HG03565 (cell line): ENCODE data around the gene SF3A1.
A peak's percentile ranks its signal among the peaks of the same experiment; 100 is the strongest.
"Not testable (repeated sequence)": the region's sequence is repeated elsewhere in the genome, so short reads cannot be mapped to it uniquely, and the experiment has no call there.

Experiments
- ATAC-seq: cut with Tn5 transposase; IDR thresholded peaks from one replicate; pipeline ENCODE4 v1.9.1; 2021; ENCODE audit warnings: mild to moderate bottlenecking, moderate library complexity; ENCODE audit not compliant: unreplicated experiment

SF3A1 gene

GRCh38 chr22:30348809-30349208, 7.9 kb downstream of the SF3A1 start:
- ATAC-seq = no peak

DNA sequence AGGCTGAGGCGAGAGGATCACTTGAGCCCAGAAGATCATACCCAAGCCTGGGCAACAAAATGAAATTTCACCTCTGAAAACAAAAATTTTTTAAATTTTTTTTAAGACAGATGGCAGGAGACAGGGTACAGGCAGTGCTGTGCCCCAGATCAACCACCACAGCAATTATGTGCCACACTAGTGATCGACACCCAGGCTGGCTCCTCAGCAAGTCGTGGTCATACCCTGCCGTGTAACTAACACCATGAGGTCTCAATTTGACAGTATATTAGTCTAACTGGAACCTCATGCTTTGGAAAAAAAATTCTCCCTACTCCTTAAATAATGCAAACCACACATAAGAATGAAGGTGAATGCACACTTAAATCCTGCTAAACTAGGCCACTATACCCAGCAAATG, 8.3 kb downstream of the SF3A1 start:
- ATAC-seq = no peak

DNA sequence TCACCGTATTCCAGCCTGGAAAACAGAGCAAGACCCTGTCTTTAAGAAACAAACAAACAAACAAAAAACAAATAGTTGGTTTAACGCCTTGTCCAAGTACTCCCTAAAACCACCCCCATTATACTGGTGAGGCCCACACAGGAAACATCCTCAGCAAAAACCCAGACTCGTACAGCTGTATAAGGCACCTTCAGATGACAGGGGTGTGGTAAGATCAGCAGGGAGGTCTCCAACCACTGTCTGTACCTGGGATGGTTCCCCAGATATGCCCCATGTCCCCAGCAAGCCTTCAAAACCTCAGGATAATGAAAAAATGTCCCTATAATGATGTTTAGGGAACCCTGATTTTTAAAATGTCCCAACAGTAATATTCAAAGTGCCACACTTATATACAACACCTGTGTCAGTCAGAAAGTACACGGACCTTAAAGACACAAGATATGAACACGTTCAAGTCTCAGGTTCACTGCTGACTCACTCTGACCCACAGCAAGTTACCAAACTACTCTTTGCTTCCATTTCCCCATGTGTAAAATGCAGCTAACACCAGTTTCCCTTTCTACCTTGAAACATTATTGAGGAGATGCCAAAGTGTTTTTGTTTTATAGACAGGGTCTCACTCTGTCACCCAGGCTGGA, 9.3 kb downstream of the SF3A1 start:
- no peak for ATAC-seq

- no peak for ATAC-seq
Observed at GRCh38 chr22:30344447-30345200, 12.1 kb downstream of the SF3A1 start.

- ATAC-seq = no peak
Observed at GRCh38 chr22:30340911-30341685, 15.6 kb downstream of the SF3A1 start.

DNA sequence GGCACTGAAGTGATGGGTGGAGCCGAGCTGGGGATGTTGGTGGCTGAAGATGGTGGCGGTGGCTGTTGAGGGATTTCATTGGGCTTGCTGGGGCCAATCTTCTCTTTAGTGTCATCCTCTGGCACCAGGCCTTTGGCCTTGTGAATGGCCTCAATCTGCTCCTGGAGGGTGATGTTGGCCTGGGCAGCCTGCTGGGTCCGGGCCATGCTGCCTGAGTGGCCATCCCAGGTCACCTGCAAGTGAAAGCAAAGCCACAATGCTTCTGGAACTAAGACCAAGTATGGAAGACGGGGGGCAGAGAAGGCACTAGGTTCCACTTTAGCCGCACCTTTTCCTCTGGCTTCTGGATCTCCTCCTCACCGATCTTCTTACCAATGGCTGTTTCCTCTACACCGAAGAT, 17.9 kb downstream of the SF3A1 start:
- ATAC-seq = no peak

DNA sequence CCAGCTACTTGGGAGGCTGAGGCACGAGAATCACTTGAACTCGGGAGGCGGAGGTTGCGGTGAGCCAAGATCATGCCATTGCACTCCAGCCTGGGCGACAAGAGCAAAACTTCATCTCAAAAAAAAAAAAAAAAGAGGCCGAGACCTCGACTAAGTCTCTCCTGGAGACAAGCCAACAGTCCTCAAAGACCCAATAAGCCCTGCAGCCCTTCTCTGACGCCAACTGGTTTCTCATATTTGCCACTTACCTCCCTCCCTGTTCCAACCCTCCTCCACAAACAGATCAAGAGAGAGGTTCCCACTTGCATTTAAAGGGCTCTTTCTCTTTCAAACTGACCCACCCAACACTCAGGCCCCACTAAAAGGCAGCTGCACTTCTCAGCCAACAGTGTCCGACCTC, 18.4 kb downstream of the SF3A1 start:
- ATAC-seq = not testable (repeated sequence)

DNA sequence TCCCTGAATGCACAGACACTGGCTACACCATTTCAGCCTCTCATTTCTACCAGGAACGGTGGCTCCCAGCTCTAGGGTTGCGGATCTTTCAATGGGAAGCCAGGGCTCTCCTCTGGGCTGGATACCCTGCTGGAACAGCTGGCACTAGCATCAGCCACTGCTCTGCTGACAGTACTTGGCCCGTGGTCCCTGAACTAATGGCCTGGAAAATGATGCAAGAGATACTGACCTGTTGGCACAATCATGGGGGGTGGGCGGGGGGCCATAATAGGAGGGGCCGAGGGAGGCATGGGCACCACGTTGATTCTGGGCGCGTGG, 19.3 kb downstream of the SF3A1 start:
- no peak for ATAC-seq

DNA sequence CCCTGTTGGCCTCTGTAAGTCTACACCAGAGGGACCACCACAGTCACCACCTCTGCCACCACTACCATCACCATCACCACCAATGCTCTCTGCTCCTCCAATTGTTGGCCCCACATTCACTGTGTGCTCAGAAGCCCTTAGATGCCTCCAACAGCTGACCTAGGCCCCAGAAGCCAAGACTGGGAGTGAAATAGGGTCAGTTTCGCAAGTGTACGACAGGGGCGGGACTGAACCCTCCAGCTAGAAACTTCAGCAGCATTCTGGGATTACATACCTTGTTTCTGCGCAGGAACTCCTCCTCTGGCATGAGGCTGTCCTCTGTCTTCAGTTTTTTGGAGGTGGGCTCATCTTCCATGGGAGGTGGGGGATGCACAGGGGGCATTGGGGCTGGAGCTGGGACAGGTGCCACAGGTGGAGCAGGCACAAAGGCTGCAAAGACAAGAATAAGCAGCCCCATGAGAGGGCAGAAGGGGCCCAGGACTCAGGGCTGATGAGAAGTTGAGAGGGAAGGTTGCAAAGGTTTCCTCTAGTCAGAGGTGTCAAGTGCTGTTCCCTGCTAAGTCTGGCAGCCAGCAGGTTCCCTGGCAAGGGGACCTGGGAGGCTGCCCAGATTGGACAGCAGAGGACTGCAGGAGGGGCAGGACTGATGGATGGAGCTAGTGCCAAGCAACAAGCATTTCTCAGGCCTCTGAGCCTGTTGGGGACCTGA, 19.8 kb downstream of the SF3A1 start:
- no peak for ATAC-seq

DNA sequence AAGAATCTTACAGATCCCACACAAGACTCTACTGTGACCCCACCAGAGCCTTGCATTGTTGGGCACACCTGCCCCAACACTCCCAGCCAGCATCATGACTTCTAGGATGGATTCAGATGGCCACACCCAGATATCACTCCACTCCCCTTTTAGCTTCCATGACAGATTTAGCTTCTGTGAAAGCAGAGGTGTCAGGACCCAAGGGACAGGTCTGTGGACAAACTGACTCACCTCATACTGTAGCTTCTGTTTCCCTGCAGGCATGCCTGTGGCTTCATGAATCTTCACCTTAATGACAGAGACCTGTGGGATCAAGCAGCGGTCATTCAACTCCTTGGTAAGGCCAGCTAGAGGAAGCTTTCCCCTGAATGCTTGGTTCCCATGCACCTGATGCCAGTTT, 21.5 kb downstream of the SF3A1 start:
- no peak for ATAC-seq

DNA sequence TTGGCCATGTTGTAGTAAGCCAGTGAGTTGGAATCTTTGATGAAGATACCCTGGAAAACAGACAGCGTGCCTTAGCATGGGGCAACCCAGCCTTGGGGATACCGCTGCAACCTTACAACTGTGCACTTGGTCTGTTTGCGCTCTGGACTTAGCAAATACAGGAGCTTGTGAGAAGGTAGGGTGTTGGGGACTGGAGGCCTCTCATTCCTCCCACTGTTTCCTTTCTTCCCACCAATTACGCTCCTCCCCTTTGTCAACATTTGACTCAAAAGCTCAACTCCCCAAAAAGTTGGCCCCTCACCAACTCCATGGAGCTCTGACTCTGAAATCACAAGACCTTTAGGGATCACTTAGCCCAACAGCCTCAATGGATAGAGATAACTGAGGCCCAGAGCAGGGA, 22.0 kb downstream of the SF3A1 start:
- ATAC-seq = no peak

GRCh38 chr22:30333707-30334087, 23.0 kb downstream of the SF3A1 start:
- no peak for ATAC-seq

GRCh38 chr22:30332994-30333706, 23.5 kb downstream of the SF3A1 start:
- no peak for ATAC-seq

- ATAC-seq = no peak
Observed at GRCh38 chr22:30332551-30332950, 24.1 kb downstream of the SF3A1 start.

DNA sequence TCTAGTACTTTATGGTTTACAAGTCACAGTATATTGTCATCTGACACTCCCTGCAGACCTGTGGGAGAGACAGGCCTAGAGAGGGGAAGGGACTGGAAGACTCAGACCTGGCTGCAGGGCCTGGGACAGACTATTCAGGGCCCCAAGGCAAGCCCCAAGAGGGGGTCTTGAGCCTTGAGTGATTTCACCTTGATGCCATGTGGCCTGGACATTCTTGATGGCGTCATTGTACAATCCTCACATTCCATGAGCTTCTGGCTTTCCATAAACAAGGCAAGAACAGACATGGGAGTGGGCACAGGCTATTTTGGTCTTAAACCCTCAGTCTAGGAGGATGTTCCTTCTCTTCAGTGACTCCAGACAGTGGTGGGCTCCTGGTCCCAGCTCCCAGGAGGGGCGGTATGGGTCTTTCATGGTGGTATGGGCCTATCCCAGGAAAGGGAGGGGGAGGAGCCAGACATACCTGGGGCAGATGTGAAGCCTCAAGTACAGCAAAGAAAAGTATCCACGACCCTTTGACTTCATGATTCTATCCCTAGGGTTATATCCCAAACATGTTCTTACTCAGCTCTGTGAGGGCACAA, 28.1 kb downstream of the SF3A1 start:
- no peak for ATAC-seq

DNA sequence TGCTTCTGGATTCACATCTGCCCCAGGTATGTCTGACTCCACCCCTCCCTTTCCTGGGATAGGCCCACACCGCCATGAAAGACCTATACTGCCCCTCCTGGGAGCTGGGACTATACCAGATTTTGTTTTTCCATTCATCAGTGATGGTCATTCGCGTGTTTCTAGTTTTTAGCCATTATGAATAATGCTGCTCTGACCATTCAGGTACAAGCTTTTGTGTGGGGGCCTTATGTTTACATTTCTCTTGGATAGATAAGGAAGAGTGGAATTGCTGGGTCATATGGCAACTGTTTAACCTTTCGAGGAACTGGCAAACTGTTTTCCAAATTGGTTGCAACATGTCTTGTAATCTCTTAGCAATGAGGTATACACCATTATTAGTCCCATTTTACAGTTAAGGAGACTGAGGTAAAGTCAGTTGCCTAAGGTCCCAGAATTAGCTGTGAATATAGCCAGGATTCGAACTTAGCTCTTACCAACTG, 28.8 kb downstream of the SF3A1 start:
- ATAC-seq = no peak

- ATAC-seq = peak; percentile 84
Observed at GRCh38 chr22:30326706-30327362, 29.9 kb downstream of the SF3A1 start, which contains the start of gene TBC1D10A. Gene TBC1D10A, minus strand, starts transcription at chr22:30326941. Its CDS starts 60 bp downstream, at chr22:30326881.

DNA sequence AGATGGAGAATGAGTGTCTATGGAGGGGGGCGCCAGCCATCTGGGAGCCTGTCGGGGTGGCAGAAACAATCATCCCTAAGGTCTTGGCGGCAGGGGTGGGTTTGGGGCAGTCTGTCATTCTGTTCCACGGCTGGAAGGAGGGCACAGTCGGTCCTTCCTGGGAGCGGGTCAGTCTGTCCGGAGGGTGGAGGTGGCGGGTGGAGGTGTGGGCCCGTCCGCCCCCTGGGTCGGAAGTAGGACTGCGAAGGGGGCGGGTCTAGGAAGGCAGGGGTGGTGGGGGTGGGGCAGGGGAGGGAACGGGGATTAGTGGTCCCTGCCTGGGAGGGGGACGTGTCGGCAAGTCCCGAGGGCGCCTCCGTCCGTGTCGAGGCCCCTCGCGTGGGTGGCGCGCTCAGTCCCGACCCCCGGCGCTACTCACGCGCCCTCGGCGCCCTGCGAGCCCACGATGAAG, 30.4 kb downstream of the SF3A1 start:
- ATAC-seq = peak; percentile 19

GRCh38 chr22:30325724-30326254, 30.9 kb downstream of the SF3A1 start:
- no peak for ATAC-seq
